D721Med (cell line): Measurements from ENCODE around the gene MSL3.

Experiments used
- DNase-seq: peaks from one replicate; pipeline ENCODE4 v3.0.0; 2011; ENCODE audit warnings: low spot score; ENCODE audit not compliant: insufficient read length
- FAIRE-seq: peaks from 2 replicates; lab custom pipeline; 2011; peaks lifted over from hg19 to GRCh38; lab: Jason Lieb, UNC
- TF ChIP-seq, protein P1 (sequence below): IDR thresholded peaks from 2 replicates; pipeline ENCODE4 v1.5.1; 2012; ENCODE audit warnings: mild to moderate bottlenecking, control low read depth; ENCODE audit not compliant: insufficient read depth; ENCODE audit errors: missing control alignments

The MSL3 gene

DNA sequence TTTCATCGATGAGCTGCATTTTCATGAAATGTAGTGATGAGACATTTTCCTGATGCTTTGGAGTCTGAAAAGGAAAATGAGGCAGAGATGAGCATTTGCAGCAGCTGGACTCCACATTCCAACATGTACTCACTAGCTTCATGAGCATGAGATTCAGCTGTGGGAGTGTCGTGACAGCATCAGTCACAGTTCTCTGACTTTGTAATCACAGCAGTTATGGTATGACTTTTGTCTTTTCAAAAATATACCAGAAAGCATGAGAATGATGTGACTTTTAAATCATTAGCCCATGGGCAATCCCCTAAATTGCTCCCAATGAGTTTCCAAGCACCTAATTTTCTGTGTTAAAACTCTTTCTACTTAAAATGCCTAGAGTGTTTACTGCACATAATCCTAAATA, 18.3 kb upstream of the MSL3 start:
- DNase-seq = no peak
- TF ChIP-seq, protein P1, sequence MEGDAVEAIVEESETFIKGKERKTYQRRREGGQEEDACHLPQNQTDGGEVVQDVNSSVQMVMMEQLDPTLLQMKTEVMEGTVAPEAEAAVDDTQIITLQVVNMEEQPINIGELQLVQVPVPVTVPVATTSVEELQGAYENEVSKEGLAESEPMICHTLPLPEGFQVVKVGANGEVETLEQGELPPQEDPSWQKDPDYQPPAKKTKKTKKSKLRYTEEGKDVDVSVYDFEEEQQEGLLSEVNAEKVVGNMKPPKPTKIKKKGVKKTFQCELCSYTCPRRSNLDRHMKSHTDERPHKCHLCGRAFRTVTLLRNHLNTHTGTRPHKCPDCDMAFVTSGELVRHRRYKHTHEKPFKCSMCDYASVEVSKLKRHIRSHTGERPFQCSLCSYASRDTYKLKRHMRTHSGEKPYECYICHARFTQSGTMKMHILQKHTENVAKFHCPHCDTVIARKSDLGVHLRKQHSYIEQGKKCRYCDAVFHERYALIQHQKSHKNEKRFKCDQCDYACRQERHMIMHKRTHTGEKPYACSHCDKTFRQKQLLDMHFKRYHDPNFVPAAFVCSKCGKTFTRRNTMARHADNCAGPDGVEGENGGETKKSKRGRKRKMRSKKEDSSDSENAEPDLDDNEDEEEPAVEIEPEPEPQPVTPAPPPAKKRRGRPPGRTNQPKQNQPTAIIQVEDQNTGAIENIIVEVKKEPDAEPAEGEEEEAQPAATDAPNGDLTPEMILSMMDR = no peak
- no peak for FAIRE-seq

DNA sequence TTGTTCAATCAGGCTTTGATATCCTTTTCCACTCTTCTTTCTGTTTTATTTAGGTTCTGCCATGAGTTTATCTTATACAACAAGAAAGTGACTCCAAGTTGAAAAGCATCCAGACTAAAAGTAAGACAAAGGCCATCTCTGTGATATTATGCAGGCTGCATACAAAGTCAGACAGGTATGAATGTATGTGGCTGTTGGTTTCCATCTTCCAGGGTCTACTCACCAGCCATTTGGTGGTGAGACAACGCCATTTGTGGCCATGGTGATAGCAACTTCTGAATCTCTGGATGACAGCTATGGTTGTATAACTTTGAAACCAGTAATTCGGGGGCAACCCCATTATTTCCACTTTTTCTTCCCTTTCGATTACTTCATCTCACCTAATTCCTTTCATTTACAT, 17.2 kb upstream of the MSL3 start:
- FAIRE-seq = no peak

GRCh38 chrX:11741574-11741973, 16.5 kb upstream of the MSL3 start:
- TF ChIP-seq, protein P1 = no peak
- DNase-seq (no peak), FAIRE-seq (no peak)

More for the DNA sequence above, 17.2 kb upstream of the MSL3 start:
- DNase-seq = no peak
- TF ChIP-seq, protein P1 = no peak

DNA sequence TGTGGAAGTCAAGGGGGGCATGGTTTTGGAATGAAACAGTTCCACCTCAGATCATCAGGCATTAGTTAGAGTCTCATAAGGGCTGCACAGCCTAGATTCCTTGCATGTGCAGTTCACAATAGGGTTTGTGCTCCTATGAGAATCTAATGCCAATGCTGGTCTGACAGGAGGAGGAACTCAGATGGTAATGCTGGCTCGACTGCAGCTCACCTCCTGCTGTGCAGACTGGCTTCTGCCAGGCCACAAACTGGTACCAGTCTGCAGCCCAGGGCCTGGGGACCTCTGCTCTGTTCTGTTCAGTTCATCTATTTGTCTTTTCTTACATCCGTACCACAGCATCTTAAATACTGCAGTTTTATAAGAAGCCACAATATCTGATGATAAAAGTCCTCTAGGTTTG, 12.2 kb upstream of the MSL3 start:
- TF ChIP-seq, protein P1 = no peak
- FAIRE-seq (no peak), DNase-seq (no peak)

GRCh38 chrX:11750046-11750445, 8.0 kb upstream of the MSL3 start:
- TF ChIP-seq, protein P1 = no peak
- DNase-seq (no peak), FAIRE-seq (no peak)

DNA sequence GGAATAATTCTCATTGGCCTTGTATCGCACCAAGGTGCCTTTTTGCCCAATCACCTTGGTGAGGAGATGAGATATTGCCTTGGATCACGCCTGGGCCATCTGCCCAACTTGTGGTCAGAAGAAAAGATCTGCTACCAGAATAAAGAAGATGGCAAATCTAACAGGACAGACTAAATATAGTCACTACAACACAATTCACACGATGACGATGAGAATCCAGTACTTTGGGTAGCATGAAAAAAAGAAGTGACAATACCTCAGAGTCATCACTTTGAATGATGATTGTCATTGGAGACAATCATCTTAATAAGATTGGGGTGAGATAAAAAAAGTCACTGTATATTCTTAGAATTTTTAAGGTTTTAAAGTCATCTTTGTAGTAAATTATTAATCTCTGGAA, 7.3 kb upstream of the MSL3 start:
- no peak for DNase-seq
- FAIRE-seq = no peak
- TF ChIP-seq, protein P1 = no peak

GRCh38 chrX:11751261-11751660, 6.8 kb upstream of the MSL3 start:
- TF ChIP-seq, protein P1 = no peak
- DNase-seq (no peak), FAIRE-seq (no peak)
